GM12873 (cell line): Measurements from ENCODE around the gene SATB2.

Source experiments
- TF ChIP-seq, protein P1 (sequence below): IDR thresholded peaks from 2 replicates; pipeline ENCODE4 v1.5.1; 2012; ENCODE audit warnings: low read depth, mild to moderate bottlenecking, moderate library complexity, low read length, control low read depth; ENCODE audit not compliant: insufficient read depth; ENCODE audit errors: missing control alignments

SATB2 gene

DNA sequence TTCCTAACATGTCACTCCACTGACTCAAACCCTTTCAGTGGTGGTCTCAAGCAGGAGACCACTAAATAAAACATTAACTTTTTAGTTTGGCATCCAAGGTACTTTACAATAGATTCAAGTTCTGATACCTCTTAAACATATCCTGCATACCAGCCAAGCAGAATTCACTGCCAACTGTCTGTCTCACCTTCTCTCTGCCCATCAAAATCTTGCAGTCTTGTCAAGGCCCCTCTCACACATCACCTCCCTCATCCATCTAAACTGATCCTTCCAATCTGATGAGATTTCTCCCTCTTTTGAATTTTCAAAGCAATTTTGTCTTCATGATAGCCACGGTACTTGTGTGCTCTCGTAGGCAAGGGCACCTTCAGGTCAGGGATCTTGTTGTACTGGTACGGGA is 43.7 kb downstream of the SATB2 start:
- TF ChIP-seq, protein P1, sequence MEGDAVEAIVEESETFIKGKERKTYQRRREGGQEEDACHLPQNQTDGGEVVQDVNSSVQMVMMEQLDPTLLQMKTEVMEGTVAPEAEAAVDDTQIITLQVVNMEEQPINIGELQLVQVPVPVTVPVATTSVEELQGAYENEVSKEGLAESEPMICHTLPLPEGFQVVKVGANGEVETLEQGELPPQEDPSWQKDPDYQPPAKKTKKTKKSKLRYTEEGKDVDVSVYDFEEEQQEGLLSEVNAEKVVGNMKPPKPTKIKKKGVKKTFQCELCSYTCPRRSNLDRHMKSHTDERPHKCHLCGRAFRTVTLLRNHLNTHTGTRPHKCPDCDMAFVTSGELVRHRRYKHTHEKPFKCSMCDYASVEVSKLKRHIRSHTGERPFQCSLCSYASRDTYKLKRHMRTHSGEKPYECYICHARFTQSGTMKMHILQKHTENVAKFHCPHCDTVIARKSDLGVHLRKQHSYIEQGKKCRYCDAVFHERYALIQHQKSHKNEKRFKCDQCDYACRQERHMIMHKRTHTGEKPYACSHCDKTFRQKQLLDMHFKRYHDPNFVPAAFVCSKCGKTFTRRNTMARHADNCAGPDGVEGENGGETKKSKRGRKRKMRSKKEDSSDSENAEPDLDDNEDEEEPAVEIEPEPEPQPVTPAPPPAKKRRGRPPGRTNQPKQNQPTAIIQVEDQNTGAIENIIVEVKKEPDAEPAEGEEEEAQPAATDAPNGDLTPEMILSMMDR = no peak

DNA sequence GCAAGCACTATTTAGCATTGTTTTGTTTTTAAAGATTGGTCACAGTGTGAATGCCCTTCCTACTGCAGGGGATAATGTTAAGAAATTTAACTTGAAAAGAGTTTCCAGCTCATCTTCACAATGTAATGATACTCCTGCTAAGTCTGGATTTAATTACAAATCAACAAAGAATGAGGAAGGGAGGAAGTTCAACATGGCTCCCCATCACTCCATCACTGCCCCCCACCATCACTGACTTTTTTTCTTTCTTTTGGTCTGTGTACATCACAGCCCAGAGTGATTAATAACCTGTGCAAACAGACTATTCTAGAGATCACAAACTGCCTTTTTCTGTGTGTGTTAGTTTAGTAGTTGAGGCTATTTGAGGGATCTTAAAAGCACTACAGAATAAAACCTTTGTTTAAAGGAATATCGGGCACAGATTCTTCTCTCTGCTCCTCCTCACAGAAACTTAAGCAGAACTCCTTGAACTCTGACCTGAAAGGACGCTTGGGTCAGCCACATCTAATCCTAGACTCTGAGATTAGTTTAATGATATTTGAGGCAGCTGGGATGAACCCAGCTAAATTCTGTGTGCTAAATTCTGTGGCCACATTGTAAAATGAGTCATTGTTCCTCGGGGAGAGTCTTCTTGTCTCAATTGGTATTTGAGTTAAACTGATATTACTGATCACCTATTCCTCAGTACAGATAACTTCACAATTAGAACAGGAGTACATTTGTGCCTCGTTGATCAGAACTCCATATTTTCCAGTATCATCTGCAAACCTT is 47.8 kb downstream of the SATB2 start:
- TF ChIP-seq, protein P1 = no peak

DNA sequence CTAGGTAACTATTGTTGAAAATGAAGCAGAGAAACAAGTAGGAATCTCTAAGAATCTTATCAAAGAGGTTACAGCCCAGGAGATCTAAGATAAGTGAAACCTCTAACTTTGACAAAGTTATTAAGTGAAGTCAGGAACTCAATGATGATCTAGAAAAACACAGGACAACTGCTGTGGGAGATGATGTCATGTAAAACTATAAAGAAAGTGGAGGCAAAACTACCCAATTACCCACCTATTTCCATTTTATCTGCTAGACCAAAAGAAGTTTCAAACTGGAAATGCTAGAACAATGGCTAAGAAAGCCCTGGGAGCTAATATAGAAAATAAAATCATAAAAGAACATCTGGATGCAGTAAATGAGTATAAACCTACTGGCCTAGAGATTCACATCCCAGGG is 50.3 kb downstream of the SATB2 start:
- TF ChIP-seq, protein P1 = no peak

DNA sequence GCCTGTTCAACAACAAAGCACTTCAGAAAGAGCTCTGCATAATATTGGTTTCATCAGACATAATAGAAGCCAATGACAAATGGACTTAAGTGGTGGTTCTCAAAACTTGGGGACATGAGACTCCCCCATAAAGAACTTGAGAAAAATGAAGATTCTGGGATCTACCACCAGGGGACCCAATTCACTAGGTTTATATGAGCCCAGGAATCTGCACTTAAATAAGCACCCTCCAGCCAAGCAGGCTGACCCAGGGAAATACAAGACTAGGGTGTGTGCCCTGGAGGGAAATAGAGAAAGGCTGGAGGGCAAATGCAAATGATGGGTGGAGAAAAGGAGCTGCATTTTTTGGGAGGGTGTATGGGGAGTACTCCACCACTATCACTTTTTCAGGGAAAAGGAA is 52.5 kb downstream of the SATB2 start:
- TF ChIP-seq, protein P1 = peak; percentile 21

DNA sequence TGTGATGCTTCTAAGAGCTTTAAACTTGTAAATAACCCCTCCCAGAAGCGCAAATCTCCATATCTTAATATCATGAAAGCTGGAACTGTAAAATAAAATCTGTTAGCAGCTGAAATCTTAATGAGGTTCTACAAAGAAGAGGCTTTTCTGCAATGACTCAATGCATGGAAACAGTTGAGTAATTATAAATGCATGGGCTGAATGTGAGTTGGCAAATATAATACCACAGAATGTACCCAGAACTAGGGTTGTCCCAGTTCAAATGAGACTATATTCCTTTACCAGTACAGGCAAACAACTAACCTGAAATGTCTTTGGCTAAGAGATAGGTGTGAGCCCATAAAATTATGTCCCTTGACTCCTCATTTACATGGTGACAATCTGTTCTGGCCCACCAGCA is 52.9 kb downstream of the SATB2 start:
- TF ChIP-seq, protein P1 = no peak

DNA sequence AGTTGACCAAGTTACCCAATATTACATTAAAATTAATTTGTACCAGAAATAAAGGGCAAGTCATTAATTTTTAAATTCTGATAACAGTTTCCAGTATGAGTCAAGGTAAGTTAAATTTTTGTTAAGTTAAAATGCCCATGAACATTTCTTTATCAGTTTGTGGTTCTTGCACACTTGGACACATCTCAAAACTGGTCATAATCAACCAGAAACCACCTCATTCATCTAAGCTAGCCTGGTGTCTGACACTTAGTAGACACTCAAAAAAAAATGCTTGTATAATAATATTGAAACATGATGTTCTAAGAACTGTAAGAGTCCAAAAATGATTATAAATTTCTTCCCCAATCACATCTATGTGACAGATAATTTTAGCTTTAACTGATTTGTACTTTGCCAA is 62.4 kb downstream of the SATB2 start:
- TF ChIP-seq, protein P1 = no peak

DNA sequence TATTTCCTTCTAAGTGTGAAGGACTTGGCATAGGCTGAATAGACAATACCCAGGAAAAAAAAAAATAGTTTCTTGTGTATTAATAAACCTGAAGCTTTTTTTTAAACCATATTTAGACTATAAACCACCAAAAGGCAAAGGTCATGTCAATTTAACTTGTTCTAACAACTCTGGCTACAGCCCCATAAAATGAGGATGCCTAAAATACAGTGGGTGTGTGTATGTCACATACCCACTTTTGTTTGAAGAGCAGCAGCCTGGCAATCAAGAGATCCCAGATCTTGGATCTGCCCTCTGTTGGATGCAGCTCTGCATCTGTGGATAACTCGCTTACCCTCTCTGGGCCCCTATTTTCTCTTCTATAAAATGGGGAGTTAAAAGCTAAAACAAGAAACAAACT is 65.4 kb downstream of the SATB2 start:
- TF ChIP-seq, protein P1 = no peak
